NCI-H146 treated with DMSO at 0.1 percent for 48 hours (cell line): ENCODE results near the gene SIRT3.
"Not testable (repeated sequence)": the region's sequence is repeated elsewhere in the genome, so short reads cannot be mapped to it uniquely, and the experiment has no call there.

Experiments used
- DNase-seq: peaks from one replicate; lab custom pipeline; 2025; ENCODE audit not compliant: unreplicated experiment; lab: John Stamatoyannopoulos, UW

The SIRT3 gene

DNA sequence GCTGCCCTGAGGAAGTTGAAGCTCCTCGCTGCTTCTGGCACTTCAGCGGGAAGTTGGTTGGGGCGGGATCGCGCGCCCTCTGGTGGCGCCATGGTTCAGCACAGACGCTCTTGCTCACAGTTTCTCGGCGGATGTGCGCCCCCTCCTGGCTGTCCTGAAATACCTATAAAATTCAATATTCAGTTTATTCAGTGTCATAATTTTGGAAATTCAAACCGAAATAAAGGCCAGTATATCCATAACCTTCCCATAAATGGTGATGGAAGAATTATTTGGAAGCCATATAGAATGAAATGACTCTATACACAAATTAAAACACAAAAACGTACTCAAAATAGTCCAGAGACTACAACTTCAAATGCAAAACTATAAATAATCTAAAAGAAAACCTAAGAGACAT, 55.9 kb downstream of the SIRT3 start:
- DNase-seq, result not testable (repeated sequence)
